HL-60 (cell line): ENCODE data around the gene CFAP61.

Source experiments
- DNase-seq, 2 experiments: peaks; one replicate each; pipeline ENCODE4 v3.0.0-alpha.2; 2010 to 2020; ENCODE audit warnings: low read depth in 1 of 2, low spot score in 1 of 2
- H3K27ac ChIP-seq: fragments of 250-450 bp; sonication (Bioruptor Pico); replicated peaks from 2 replicates; pipeline ENCODE4 v1.5.1; 2020; ENCODE audit warnings: mild to moderate bottlenecking, moderate library complexity
- H3K27me3 ChIP-seq: fragments of 250-450 bp; sonication (Bioruptor Pico); 2 replicates; pipeline ENCODE4 v1.5.1; 2021; ENCODE audit warnings: mild to moderate bottlenecking, moderate library complexity; ENCODE audit not compliant: insufficient read depth, poor library complexity, severe bottlenecking
- H3K4me3 ChIP-seq: replicated peaks from 2 replicates; pipeline ENCODE4 v1.5.1; 2011; ENCODE audit warnings: mild to moderate bottlenecking, control low read depth, low read length; ENCODE audit not compliant: insufficient read depth
- GABPA ChIP-seq: IDR thresholded peaks from 2 replicates; pipeline ENCODE4 v1.6.1; 2012; ENCODE audit warnings: low read depth
- POLR2AphosphoS5 ChIP-seq: IDR thresholded peaks from 2 replicates; pipeline ENCODE4 v1.6.1; 2012; ENCODE audit warnings: low read depth
- SPI1 ChIP-seq: IDR thresholded peaks from 2 replicates; pipeline ENCODE4 v1.6.1; 2012; ENCODE audit warnings: low read depth, mild to moderate bottlenecking, borderline replicate concordance
- TF ChIP-seq, protein P1 (sequence below): IDR thresholded peaks from one replicate; pipeline ENCODE4 v1.5.1; 2011; ENCODE audit warnings: low read length, control low read depth, inconsistent platforms; ENCODE audit not compliant: insufficient read depth
- TF ChIP-seq, protein P2 (sequence below): IDR thresholded peaks from 2 replicates; pipeline ENCODE4 v1.6.1; 2012; ENCODE audit warnings: low read depth; ENCODE audit not compliant: insufficient replicate concordance

CFAP61 gene

DNA sequence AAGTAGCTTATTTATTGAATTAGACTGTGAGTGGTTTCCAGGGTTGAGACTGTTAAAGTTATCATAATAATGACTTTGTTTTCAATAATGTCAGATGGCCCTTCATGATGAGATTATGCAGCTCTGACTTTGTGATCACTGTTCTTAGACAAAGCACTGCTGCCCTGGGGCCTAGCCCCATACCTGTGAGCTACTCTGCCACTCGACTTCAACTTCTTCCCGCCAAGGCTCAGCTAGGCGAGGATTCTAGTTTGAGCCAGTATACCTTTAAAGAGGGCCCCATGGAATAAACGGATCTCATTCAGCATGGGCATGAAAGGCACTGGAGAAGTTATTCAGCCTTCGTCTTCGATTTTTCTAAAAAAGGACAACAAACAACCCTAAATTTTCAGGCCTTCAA, 270.6 kb downstream of the CFAP61 start:
- Histone ChIP-seq H3K4me3 (no peak overlapping the region), H3K27me3 (no peaks in the 10 kb centered on the region), H3K27ac (no peak overlapping the region)
- TF ChIP-seq SPI1 = no peak
- TF ChIP-seq, protein P1, sequence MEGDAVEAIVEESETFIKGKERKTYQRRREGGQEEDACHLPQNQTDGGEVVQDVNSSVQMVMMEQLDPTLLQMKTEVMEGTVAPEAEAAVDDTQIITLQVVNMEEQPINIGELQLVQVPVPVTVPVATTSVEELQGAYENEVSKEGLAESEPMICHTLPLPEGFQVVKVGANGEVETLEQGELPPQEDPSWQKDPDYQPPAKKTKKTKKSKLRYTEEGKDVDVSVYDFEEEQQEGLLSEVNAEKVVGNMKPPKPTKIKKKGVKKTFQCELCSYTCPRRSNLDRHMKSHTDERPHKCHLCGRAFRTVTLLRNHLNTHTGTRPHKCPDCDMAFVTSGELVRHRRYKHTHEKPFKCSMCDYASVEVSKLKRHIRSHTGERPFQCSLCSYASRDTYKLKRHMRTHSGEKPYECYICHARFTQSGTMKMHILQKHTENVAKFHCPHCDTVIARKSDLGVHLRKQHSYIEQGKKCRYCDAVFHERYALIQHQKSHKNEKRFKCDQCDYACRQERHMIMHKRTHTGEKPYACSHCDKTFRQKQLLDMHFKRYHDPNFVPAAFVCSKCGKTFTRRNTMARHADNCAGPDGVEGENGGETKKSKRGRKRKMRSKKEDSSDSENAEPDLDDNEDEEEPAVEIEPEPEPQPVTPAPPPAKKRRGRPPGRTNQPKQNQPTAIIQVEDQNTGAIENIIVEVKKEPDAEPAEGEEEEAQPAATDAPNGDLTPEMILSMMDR = no peak
- no peak for TF ChIP-seq GABPA
- TF ChIP-seq, protein P2, sequence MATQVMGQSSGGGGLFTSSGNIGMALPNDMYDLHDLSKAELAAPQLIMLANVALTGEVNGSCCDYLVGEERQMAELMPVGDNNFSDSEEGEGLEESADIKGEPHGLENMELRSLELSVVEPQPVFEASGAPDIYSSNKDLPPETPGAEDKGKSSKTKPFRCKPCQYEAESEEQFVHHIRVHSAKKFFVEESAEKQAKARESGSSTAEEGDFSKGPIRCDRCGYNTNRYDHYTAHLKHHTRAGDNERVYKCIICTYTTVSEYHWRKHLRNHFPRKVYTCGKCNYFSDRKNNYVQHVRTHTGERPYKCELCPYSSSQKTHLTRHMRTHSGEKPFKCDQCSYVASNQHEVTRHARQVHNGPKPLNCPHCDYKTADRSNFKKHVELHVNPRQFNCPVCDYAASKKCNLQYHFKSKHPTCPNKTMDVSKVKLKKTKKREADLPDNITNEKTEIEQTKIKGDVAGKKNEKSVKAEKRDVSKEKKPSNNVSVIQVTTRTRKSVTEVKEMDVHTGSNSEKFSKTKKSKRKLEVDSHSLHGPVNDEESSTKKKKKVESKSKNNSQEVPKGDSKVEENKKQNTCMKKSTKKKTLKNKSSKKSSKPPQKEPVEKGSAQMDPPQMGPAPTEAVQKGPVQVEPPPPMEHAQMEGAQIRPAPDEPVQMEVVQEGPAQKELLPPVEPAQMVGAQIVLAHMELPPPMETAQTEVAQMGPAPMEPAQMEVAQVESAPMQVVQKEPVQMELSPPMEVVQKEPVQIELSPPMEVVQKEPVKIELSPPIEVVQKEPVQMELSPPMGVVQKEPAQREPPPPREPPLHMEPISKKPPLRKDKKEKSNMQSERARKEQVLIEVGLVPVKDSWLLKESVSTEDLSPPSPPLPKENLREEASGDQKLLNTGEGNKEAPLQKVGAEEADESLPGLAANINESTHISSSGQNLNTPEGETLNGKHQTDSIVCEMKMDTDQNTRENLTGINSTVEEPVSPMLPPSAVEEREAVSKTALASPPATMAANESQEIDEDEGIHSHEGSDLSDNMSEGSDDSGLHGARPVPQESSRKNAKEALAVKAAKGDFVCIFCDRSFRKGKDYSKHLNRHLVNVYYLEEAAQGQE = no peak
- no peak for TF ChIP-seq POLR2AphosphoS5
- no peak for DNase-seq

DNA sequence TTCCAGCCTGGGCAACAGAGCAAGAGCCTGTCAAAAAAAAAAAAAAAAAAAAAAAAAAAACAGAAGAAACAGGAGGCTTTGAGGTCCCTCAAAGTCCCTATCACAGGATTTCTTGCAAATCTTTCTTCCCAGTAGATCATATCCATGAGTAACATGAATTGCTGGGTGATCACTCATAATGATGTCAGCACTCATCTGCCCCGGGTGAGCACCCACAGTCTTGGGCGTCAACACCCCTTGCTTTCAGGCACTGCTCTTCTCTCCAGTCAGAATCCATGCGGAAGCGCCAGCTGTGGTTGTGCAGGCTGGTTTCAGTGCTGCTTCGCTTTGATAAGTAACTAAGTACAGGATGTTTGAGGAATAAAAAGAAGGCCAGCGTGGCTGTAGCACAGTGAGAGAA, 275.4 kb downstream of the CFAP61 start:
- Histone ChIP-seq H3K27me3 (no peaks in the 10 kb centered on the region), H3K4me3 (no peak overlapping the region), H3K27ac (no peak overlapping the region)
- DNase-seq = no peak
- TF ChIP-seq POLR2AphosphoS5 = no peak
- TF ChIP-seq, protein P2 = no peak
- no peak for TF ChIP-seq SPI1
- no peak for TF ChIP-seq GABPA
- TF ChIP-seq, protein P1 = no peak

DNA sequence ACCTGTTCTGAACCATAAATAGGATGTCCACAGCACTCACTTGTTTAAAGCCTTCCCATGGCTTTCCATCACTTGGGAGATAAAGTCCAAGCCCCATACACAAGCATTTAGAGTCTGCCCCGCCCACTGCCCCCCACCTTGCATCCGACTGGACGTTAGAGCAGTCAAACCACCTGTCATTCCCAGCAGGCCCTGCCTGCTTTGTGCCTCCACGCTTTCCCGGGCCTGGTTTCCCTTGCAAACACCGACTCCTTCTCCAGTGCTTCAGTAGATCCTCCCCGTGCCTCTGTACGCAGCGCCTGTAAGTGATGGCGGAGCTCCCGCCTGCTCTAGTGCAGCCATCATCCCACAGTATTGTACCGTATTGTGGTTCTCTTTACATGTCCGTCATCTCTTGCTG, 277.2 kb downstream of the CFAP61 start:
- TF ChIP-seq SPI1 (no peak), POLR2AphosphoS5 (no peak), GABPA (no peak)
- TF ChIP-seq, protein P1 = no peak
- TF ChIP-seq, protein P2 = no peak
- DNase-seq = no peak

More for the DNA sequence above, 277.2 kb downstream of the CFAP61 start:
- no peak overlapping the region for H3K4me3 ChIP-seq
- H3K27ac ChIP-seq = no peak overlapping the region
- H3K27me3 ChIP-seq = no peaks in the 10 kb centered on the region
